ENCODE data around the gene CCSER1.
"Not testable (repeated sequence)": the region's sequence is repeated elsewhere in the genome, so short reads cannot be mapped to it uniquely, and the experiment has no call there.

The CCSER1 gene

GRCh38 chr4:91470671-91471070 is 1343.5 kb downstream of the CCSER1 start:
- DNase-seq (ENCODE audit: low read depth in 1 of 2, low spot score in 1 of 2): no peak

GRCh38 chr4:91471280-91471679 is 1344.1 kb downstream of the CCSER1 start:
- no peak for DNase-seq (ENCODE audit: low read depth in 1 of 2, low spot score in 1 of 2)

- DNase-seq (ENCODE audit: low read depth in 1 of 2, low spot score in 1 of 2): no peak
Measured at GRCh38 chr4:91472046-91472445, 1344.9 kb downstream of the CCSER1 start.

- no peak for DNase-seq (ENCODE audit: low read depth in 1 of 2, low spot score in 1 of 2)
Measured at GRCh38 chr4:91485415-91485814, 1358.2 kb downstream of the CCSER1 start.

GRCh38 chr4:91488946-91489345 is 1361.8 kb downstream of the CCSER1 start:
- no peak for DNase-seq (ENCODE audit: low read depth in 1 of 2, low spot score in 1 of 2)

GRCh38 chr4:91497892-91498291 is 1370.7 kb downstream of the CCSER1 start:
- no peak for DNase-seq (ENCODE audit: low read depth in 1 of 2, low spot score in 1 of 2)

- no peak for DNase-seq (ENCODE audit: low read depth in 1 of 2, low spot score in 1 of 2)
Measured at GRCh38 chr4:91502365-91502764, 1375.2 kb downstream of the CCSER1 start.

- no peak for DNase-seq (ENCODE audit: low read depth in 1 of 2, low spot score in 1 of 2)
Measured at GRCh38 chr4:91513326-91513725, 1386.1 kb downstream of the CCSER1 start.

GRCh38 chr4:91519155-91519554 is 1392.0 kb downstream of the CCSER1 start:
- DNase-seq (ENCODE audit: low read depth in 1 of 2, low spot score in 1 of 2): no peak

GRCh38 chr4:91525621-91526020 is 1398.4 kb downstream of the CCSER1 start:
- DNase-seq (ENCODE audit: low read depth in 1 of 2, low spot score in 1 of 2): no peak

- no peak for DNase-seq (ENCODE audit: low read depth in 1 of 2, low spot score in 1 of 2)
Measured at GRCh38 chr4:91527056-91527455, 1399.9 kb downstream of the CCSER1 start.

- no peak for DNase-seq (ENCODE audit: low read depth in 1 of 2, low spot score in 1 of 2)
Measured at GRCh38 chr4:91567594-91567993, 1440.4 kb downstream of the CCSER1 start.

- DNase-seq (ENCODE audit: low read depth in 1 of 2, low spot score in 1 of 2): no peak
Measured at GRCh38 chr4:91577864-91578263, 1450.7 kb downstream of the CCSER1 start.

GRCh38 chr4:91590260-91590659 is 1463.1 kb downstream of the CCSER1 start:
- no peak for DNase-seq (ENCODE audit: low read depth in 1 of 2, low spot score in 1 of 2)

GRCh38 chr4:91592125-91592524 is 1464.9 kb downstream of the CCSER1 start:
- DNase-seq (ENCODE audit: low read depth in 1 of 2, low spot score in 1 of 2): no peak

- DNase-seq (ENCODE audit: low read depth in 1 of 2, low spot score in 1 of 2): no peak
Measured at GRCh38 chr4:91596718-91597117, 1469.5 kb downstream of the CCSER1 start.

- DNase-seq (ENCODE audit: low read depth in 1 of 2, low spot score in 1 of 2): no peak
Measured at GRCh38 chr4:91598696-91599095, 1471.5 kb downstream of the CCSER1 start.

GRCh38 chr4:91600301-91600700 is 1473.1 kb downstream of the CCSER1 start:
- DNase-seq (ENCODE audit: low read depth in 1 of 2, low spot score in 1 of 2): no peak

GRCh38 chr4:91601401-91601800 is 1474.2 kb downstream of the CCSER1 start:
- DNase-seq (ENCODE audit: low read depth in 1 of 2, low spot score in 1 of 2): no peak

GRCh38 chr4:91611782-91612181 is 1484.6 kb downstream of the CCSER1 start:
- DNase-seq (ENCODE audit: low read depth in 1 of 2, low spot score in 1 of 2): no peak

- DNase-seq (ENCODE audit: low read depth in 1 of 2, low spot score in 1 of 2): no peak
Measured at GRCh38 chr4:91620952-91621351, 1493.8 kb downstream of the CCSER1 start.

- no peak for DNase-seq (ENCODE audit: low read depth in 1 of 2, low spot score in 1 of 2)
Measured at GRCh38 chr4:91621446-91621845, 1494.3 kb downstream of the CCSER1 start.

- no peak for DNase-seq (ENCODE audit: low read depth in 1 of 2, low spot score in 1 of 2)
Measured at GRCh38 chr4:91622925-91623602, 1495.9 kb downstream of the CCSER1 start.

- DNase-seq (ENCODE audit: low read depth in 1 of 2, low spot score in 1 of 2): not testable (repeated sequence)
Measured at GRCh38 chr4:91623603-91623967, 1496.4 kb downstream of the CCSER1 start.

Measured in activated CD4-positive, alpha-beta T cell treated with anti-CD3 and anti-CD28 coated beads, Interleukin-2, amount 50 U/mL, for 24 hours (primary cell).